ENCODE measurements around the gene MALT1. TPM values are rescaled to one million over a fixed set of nuclear protein-coding genes. Genes with fewer than 3 reads are reported as not detected.
A peak's percentile ranks its signal among the peaks of the same experiment; 100 is the strongest.

The MALT1 gene
- total and polyA plus RNA-seq, 2 donors (not counting 1 experiment from before 2014, with no cell fraction given): 42.4 to 81.2 TPM

DNA sequence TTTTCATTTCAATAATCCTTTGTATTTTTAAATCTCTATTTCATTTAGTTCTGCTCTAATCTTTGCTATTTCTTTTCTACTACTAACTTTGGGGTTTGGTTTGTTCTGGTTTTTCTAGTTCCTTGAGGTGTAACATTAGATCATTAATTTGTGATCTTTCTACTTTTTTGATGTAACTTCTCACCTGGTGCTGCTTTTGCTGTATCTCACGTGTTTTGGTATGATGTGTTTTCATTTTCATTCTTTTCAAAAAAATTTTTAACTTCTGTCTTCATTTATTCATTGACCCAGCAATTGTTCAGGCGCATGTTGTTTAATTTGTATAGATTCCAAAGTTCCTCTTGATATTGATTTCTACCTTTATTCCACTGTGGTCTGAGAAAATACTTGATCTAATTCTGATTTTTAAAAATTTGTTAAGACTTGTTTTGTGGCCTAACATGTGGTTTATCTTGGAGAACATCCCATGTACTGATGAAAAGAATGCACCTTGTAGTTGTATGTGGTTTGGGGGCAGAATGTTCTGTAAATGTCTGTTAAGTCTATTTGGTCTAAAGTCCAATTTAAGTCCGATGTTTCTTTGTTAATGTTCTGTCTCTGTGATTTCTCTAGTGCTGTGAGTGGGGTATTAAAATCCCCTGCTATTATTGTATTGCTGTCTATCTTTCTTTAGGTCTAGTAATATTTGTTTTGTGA, 17.3 kb upstream of the MALT1 start:
- Histone ChIP-seq H2AFZ (ENCODE audit: insufficient read depth, low read depth, low read length, poor library complexity, severe bottlenecking) (no peak overlapping the region), H3K79me2 (ENCODE audit: control insufficient read depth, insufficient read depth, low read length) (peaks cover 5% of the 10 kb centered on the region), H3K4me3 (ENCODE audit: control extremely low read depth in 1 of 5, extremely low read depth in 1 of 5, insufficient read depth in 1 of 5, low read depth in 2 of 5, low read length in 4 of 5) (no peak overlapping the region), H3K4me1 (ENCODE audit: control insufficient read depth in 2 of 2, insufficient read depth in 2 of 2, low read length in 2 of 2) (peaks cover 55 to 76% of the 10 kb centered on the region in 2 donors), H3K9ac (ENCODE audit: low read length) (no peak overlapping the region), H3K4me2 (replicated peaks; ENCODE audit: low read depth, low read length, poor library complexity, severe bottlenecking) (no peak overlapping the region), H3K36me3 (replicated peaks in 1 of 2; ENCODE audit: control extremely low read depth in 1 of 2, control insufficient read depth in 1 of 2, extremely low read depth in 1 of 2, insufficient read depth in 2 of 2, low read length in 1 of 2) (no peaks in the 10 kb centered on the region), H3K27me3 (replicated peaks in 1 of 4; ENCODE audit: control extremely low read depth in 1 of 4, control insufficient read depth in 3 of 4, insufficient read depth in 4 of 4, low read length in 3 of 4) (no peaks in the 10 kb centered on the region), H3K9me3 (ENCODE audit: control extremely low read depth in 1 of 3, control insufficient read depth in 2 of 3, insufficient read depth in 1 of 3, low read length in 2 of 3) (peaks cover 1 to 18% (median 10%) of the 10 kb centered on the region in 3 donors), H3K27ac (ENCODE audit: low read length in 2 of 2) (peak overlapping the region in 1 of 2 donors; percentile 70), H4K20me1 (ENCODE audit: control insufficient read depth, insufficient read depth, low read length, poor library complexity, severe bottlenecking) (no peaks in the 10 kb centered on the region)
- Mint-ChIP-seq H3K4me1 (peaks cover 76% of the 10 kb centered on the region), H3K4me3 (peak overlapping the region; percentile 61), H3K27me3 (no peaks in the 10 kb centered on the region), H3K27ac (peak overlapping the region; percentile 84), H3K9me3 (ENCODE audit: insufficient read depth) (peaks cover 17% of the 10 kb centered on the region)
- CTCF ChIA-PET: interaction anchor here (6.4 kb wide), 1 partner anchor 17 kb away, joined by 61 read pairs; the partner anchor contains the start of gene MALT1
- TF ChIP-seq, protein P1, sequence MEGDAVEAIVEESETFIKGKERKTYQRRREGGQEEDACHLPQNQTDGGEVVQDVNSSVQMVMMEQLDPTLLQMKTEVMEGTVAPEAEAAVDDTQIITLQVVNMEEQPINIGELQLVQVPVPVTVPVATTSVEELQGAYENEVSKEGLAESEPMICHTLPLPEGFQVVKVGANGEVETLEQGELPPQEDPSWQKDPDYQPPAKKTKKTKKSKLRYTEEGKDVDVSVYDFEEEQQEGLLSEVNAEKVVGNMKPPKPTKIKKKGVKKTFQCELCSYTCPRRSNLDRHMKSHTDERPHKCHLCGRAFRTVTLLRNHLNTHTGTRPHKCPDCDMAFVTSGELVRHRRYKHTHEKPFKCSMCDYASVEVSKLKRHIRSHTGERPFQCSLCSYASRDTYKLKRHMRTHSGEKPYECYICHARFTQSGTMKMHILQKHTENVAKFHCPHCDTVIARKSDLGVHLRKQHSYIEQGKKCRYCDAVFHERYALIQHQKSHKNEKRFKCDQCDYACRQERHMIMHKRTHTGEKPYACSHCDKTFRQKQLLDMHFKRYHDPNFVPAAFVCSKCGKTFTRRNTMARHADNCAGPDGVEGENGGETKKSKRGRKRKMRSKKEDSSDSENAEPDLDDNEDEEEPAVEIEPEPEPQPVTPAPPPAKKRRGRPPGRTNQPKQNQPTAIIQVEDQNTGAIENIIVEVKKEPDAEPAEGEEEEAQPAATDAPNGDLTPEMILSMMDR (IDR thresholded peaks at IDR 0.05): no peak
- no peak for TF ChIP-seq EZH2 (IDR thresholded peaks at IDR 0.05; ENCODE audit: borderline replicate concordance, insufficient read depth, low read depth, low read length, poor library complexity, severe bottlenecking)
- ATAC-seq (ENCODE audit: low read depth) (no peak), DNase-seq (no peak)
- no CpG with 5 or more reads among the region's 3 CpGs for WGBS (ENCODE audit: insufficient coverage)
- POLR2A ChIA-PET: no interaction called here
- intact Hi-C loops (cut with micrococcal nuclease): loop anchor here (10.0 kb wide), 1 partner anchor 311 kb away; no protein-coding TSS in a partner anchor

Measured in B cell (primary cell).